Naive thymus-derived CD8-positive, alpha-beta T cell (primary cell): ENCODE data around the gene RTN4. TPM values are rescaled to one million over a fixed set of nuclear protein-coding genes. Genes with fewer than 3 reads are reported as not detected.

ENCODE experiments used
- ATAC-seq, 2 donors: fragments of 150-1000 bp; cut with Tn5 transposase in 1 of 2; sonication (Bioruptor Pico), chemical (Tn5 transposase) in 1 of 2; 1 replicate in 1 of 2; 2 replicates in 1 of 2; pipeline ENCODE4 v1.10.0; 2021; ENCODE audit warnings: mild to moderate bottlenecking in 2 of 2, moderate library complexity in 2 of 2
- POLR2A ChIA-PET: fragments of 350-600 bp; sonication (Branson Sonifier 250); formaldehyde crosslinking; loops from one replicate; lab custom pipeline; 2021; ENCODE audit warnings: antibody characterized with exemption; lab: Charles Lee
- DNase-seq, 10 donors: peaks; one replicate each; pipeline versions ENCODE4 v3.0.0 to v3.0.0-alpha.2; 2020 to 2022
- H3K27ac Mint-ChIP-seq, 10 donors: one replicate each; pipeline ENCODE4 v1.8.0; 2020 to 2022; ENCODE audit warnings: mild to moderate bottlenecking in 10 of 10, mixed read lengths in 10 of 10, moderate library complexity in 4 of 10, inconsistent platforms in 1 of 10
- H3K27me3 Mint-ChIP-seq, 5 donors: one replicate each; pipeline ENCODE4 v1.8.0; 2021 to 2022; ENCODE audit warnings: mixed read lengths in 5 of 5
- H3K36me3 Mint-ChIP-seq, 3 donors: one replicate each; pipeline ENCODE4 v1.8.0; 2020 to 2022; ENCODE audit warnings: mixed read lengths in 3 of 3, mild to moderate bottlenecking in 2 of 3, inconsistent platforms in 1 of 3
- H3K4me1 Mint-ChIP-seq, 4 donors: one replicate each; pipeline ENCODE4 v1.8.0; 2021 to 2022; ENCODE audit warnings: mixed read lengths in 4 of 4
- H3K4me3 Mint-ChIP-seq, 10 donors: one replicate each; pipeline ENCODE4 v1.8.0; 2020 to 2022; ENCODE audit warnings: mild to moderate bottlenecking in 10 of 10, mixed read lengths in 10 of 10, moderate library complexity in 6 of 10, inconsistent platforms in 1 of 10
- H3K9me3 Mint-ChIP-seq, 9 donors: one replicate each; pipeline ENCODE4 v1.8.0; 2020 to 2022; ENCODE audit warnings: mixed read lengths in 9 of 9, mild to moderate bottlenecking in 3 of 9, inconsistent platforms in 1 of 9, moderate library complexity in 1 of 9
- polyA plus RNA-seq, 3 donors: library from polyadenylated mRNA; unstranded; fragments of 300-500 nt; fragmentation: Illumina TruSeq; gene quantifications; one replicate each; pipeline ENCODE4 v1.2.3, GENCODE V29; 2021
- total RNA-seq, 8 experiments: library from RNA in 2 of 8; stranded (reverse) in 2 of 8; gene quantifications; one replicate each; pipeline ENCODE4 v1.2.3 and lab custom pipeline; 2021 to 2026

The RTN4 gene
- total and polyA plus RNA-seq, 5 experiments from 2014 or later, result 68.0 to 77.1 (median 69.3) TPM

DNA sequence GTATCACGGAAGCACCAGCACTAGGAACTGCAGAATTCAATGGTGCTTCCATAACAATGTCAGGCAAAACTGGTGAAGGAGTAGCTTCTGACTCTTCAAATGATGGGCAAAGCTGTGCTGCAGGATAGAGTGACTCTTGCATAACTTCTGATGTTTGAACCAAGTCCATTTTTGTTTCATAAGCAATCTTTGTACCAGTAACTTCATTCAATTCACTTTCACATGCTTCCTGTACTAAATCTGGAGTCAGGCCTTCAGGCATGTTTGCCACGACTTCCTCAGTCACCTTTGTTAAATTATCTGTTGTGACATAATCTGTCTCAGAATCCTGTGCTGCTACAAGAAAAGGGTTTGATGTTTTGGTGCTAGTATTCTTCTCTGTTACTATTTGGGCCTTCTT is 24.0 kb downstream of the RTN4 start:
- ATAC-seq (peak; percentile 41 to 53), DNase-seq (peak in 2 of 10 donors; percentile 3 to 21)
- peak overlapping the region in 2 of 10 donors; percentile 18 to 54 for H3K27ac Mint-ChIP-seq
- H3K36me3 Mint-ChIP-seq, result peaks cover 0 to 3% (median 0%) of the 10 kb centered on the region in 3 donors
- no peaks in the 10 kb centered on the region for H3K27me3 Mint-ChIP-seq
- peaks cover 2 to 18% (median 13%) of the 10 kb centered on the region in 4 donors for H3K4me1 Mint-ChIP-seq
- H3K9me3 Mint-ChIP-seq, result no peaks in the 10 kb centered on the region
- H3K4me3 Mint-ChIP-seq, result no peak overlapping the region
- POLR2A ChIA-PET, result no interaction called here

DNA sequence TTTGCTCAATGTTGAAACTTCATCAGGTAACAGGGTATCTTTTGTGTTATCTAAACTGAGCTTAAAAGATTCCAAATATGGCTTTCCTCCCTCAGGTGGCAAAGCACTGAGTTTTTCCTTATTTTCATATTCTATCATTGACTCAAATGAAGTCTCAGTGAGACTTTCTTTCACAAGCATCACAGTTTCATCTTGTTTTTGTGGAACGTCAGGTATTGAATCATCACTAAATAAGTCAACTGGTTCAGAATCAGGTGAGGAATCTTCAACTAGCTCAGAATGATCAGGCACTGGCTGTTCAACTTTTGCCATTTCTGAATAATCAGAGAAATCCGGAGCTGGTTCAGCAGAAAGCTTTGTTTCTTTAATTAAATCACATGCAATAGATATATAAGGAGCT is 24.6 kb downstream of the RTN4 start:
- no peak overlapping the region for H3K4me3 Mint-ChIP-seq
- H3K4me1 Mint-ChIP-seq, result peaks cover 0 to 15% (median 8%) of the 10 kb centered on the region in 4 donors
- ATAC-seq (no peak), DNase-seq (no peak)
- H3K27me3 Mint-ChIP-seq, result no peaks in the 10 kb centered on the region
- no peak overlapping the region for H3K27ac Mint-ChIP-seq
- POLR2A ChIA-PET, result no interaction called here
- H3K36me3 Mint-ChIP-seq, result peaks cover 0 to 4% (median 0%) of the 10 kb centered on the region in 3 donors
- H3K9me3 Mint-ChIP-seq, result peaks cover 0 to under 1% (median 0%) of the 10 kb centered on the region in 9 donors

DNA sequence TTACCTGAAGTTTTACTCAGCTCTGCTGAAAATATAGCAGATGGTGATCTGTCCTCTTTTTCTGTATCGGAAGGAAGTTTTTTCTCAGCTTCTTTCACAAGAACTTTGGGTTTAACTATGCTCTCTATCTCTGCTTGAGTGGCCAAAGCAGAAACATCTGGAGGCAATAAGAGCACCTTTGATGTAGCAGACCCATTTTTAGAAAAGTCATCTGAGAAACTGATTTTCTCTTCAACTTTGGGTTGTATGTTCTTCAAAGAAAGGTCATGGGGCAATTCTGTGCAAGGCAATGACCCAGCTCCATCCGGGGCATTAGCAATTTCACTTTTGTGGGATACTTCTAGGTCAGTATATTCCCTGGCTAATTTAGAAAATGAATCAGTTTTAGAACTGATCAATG is 25.2 kb downstream of the RTN4 start:
- ATAC-seq (no peak), DNase-seq (no peak)
- H3K4me1 Mint-ChIP-seq, result peaks cover under 1 to 17% (median 7%) of the 10 kb centered on the region in 4 donors
- no peak overlapping the region for H3K4me3 Mint-ChIP-seq
- peaks cover 0 to 6% (median 0%) of the 10 kb centered on the region in 9 donors for H3K9me3 Mint-ChIP-seq
- peaks cover 5 to 9% (median 5%) of the 10 kb centered on the region in 3 donors for H3K36me3 Mint-ChIP-seq
- peak overlapping the region in 1 of 10 donors; percentile 20 for H3K27ac Mint-ChIP-seq
- H3K27me3 Mint-ChIP-seq, result no peaks in the 10 kb centered on the region
- POLR2A ChIA-PET, result interaction anchor here (1.2 kb wide), 1 partner anchor 8 kb away, joined by 3 read pairs; no protein-coding TSS in a partner anchor

DNA sequence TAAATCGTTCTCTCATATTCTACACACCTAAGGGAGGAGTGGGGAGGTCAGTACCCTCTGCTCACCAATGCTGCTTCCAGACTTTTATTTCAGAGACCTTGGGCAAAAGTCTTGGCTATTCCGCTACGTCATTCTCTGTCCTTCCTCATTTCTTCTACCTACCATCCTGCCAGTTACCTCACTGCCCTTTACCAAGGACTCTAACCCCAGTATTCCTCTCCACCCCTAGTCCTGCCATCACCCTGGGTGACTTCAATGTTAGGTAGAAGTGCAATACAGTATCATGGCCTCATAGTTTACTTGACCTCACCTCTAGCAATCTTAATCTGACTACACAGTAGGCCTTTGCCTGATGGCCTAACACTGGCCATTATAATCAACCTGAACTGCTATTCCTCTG is 27.8 kb downstream of the RTN4 start:
- Mint-ChIP-seq H3K9me3 (peaks cover 0 to 17% (median 2%) of the 10 kb centered on the region in 9 donors), H3K27me3 (no peaks in the 10 kb centered on the region), H3K4me3 (no peak overlapping the region), H3K4me1 (peaks cover 4 to 32% (median 27%) of the 10 kb centered on the region in 4 donors), H3K27ac (no peak overlapping the region), H3K36me3 (peaks cover 17 to 20% (median 18%) of the 10 kb centered on the region in 3 donors)
- POLR2A ChIA-PET, result no interaction called here
- DNase-seq (no peak), ATAC-seq (no peak)

DNA sequence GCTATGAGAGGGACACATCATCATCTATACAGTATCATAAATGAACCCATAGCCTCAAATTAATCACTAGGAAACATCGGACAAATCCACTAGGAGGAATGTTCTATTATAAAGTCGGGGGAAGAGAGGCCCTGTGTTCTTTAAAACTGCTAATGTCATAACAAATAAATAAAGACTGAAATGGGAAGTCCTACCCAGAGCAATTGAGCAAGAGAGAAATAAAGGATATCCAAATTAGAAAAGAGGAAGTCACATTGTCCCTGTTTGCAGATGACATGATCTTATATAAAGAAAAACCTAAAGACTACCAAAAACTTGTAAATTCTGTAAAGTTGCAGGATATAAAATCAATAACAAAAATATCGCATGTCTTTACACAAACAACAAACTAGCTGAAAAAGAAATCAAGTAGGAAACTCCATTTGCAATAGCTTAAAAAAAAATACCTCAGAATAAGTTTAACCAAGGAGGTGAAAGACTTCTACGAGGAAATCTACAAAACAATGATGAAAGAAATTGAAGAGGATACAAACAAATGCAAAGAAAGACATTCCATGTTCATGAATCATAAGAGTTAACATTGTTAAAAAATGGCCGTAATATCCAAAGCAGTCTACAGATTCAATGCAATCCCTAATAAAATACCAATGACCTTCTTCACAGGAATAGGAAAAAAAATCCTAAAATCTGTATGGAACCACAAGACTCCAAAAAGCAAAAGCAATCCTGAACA is 30.6 kb downstream of the RTN4 start:
- peak overlapping the region in 1 of 10 donors; percentile 20 for H3K4me3 Mint-ChIP-seq

DNA sequence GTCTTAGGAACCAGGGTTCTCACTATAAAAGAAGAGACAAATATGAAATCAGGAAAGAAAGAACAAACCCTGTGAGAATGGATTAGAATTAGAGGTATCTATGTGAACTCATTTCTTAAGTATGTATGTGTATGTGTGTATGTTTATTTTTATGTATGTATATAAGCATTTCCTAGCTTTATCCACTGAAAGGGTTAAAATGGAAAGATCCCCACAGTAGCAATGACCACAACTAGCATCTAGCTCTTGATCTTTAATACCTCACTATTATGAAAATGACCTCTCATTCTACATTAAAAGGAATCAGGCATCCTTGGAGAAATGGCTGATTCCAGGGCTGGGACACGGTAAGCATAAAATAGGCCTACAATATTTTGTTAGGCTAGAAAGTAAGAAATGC is 31.6 kb downstream of the RTN4 start:
- peaks cover 0 to 17% (median 2%) of the 10 kb centered on the region in 9 donors for H3K9me3 Mint-ChIP-seq
- peaks cover 6 to 44% (median 33%) of the 10 kb centered on the region in 4 donors for H3K4me1 Mint-ChIP-seq
- H3K27ac Mint-ChIP-seq, result peak overlapping the region in 2 of 10 donors; percentile 13 to 51
- ATAC-seq (no peak), DNase-seq (no peak)
- no peaks in the 10 kb centered on the region for H3K27me3 Mint-ChIP-seq
- peaks cover 17 to 22% (median 18%) of the 10 kb centered on the region in 3 donors for H3K36me3 Mint-ChIP-seq
- H3K4me3 Mint-ChIP-seq, result no peak overlapping the region
- POLR2A ChIA-PET, result no interaction called here

More for the DNA sequence above, 30.6 kb downstream of the RTN4 start:
- Mint-ChIP-seq H3K4me1 (peaks cover 6 to 39% (median 31%) of the 10 kb centered on the region in 4 donors), H3K36me3 (peaks cover 17 to 22% (median 18%) of the 10 kb centered on the region in 3 donors), H3K27ac (peak overlapping the region in 7 of 10 donors; percentile 2 to 68 (median 16)), H3K9me3 (peaks cover 0 to 17% (median 2%) of the 10 kb centered on the region in 9 donors), H3K27me3 (no peaks in the 10 kb centered on the region)
- ATAC-seq, result no peak
- DNase-seq, result no peak
- POLR2A ChIA-PET, result no interaction called here

DNA sequence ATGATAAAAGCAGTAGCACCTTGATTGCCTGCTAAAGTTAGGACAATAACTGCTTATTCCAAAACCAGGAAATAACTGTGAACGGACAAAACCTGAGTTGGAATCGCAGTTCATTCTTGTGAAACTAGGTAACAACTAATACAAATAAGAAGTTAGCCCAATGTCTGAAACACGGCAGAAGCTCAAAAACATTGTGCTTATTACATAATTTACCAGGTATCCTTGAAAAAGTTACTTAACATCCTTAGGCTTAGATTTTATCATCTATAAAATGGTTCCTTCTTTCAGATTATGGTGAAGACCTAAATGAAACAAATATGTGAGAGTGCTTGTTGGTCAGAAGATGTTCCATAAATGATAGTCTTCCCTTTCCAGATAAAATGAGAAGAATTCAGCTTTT is 32.4 kb downstream of the RTN4 start:
- H3K4me1 Mint-ChIP-seq, result peaks cover 10 to 51% (median 39%) of the 10 kb centered on the region in 4 donors
- peaks cover 17 to 22% (median 18%) of the 10 kb centered on the region in 3 donors for H3K36me3 Mint-ChIP-seq
- H3K4me3 Mint-ChIP-seq, result no peak overlapping the region
- peaks cover 0 to 17% (median 2%) of the 10 kb centered on the region in 9 donors for H3K9me3 Mint-ChIP-seq
- no peak for ATAC-seq
- no peak for DNase-seq
- POLR2A ChIA-PET, result interaction anchor here (1.2 kb wide), 1 partner anchor 32 kb away, joined by 3 read pairs; the partner anchor contains the start of gene RTN4
- no peaks in the 10 kb centered on the region for H3K27me3 Mint-ChIP-seq
- H3K27ac Mint-ChIP-seq, result peak overlapping the region in 2 of 10 donors; percentile 7 to 51

DNA sequence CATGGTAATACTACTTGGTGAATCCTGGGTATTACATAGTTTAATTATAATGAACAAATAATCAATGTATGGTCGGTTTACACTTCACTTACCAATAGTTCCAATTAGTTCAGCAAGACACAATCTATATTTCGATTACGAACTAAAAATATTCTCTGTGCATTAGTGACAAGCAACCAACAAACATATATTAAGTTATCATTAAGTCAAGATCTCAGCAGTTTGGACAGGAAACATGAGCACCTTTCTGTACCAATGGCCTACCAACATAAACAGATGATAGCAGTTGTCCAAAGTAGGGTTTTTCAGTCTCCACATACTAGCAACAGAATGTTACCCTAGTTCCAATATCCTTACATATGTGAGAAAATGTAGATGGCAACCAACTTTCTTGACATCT is 32.8 kb downstream of the RTN4 start:
- no peak for ATAC-seq
- Mint-ChIP-seq H3K9me3 (peaks cover 0 to 17% (median 2%) of the 10 kb centered on the region in 9 donors), H3K4me3 (no peak overlapping the region), H3K36me3 (peaks cover 17 to 22% (median 18%) of the 10 kb centered on the region in 3 donors), H3K27ac (peak overlapping the region in 2 of 10 donors; percentile 7 to 51), H3K27me3 (no peaks in the 10 kb centered on the region), H3K4me1 (peaks cover 10 to 56% (median 43%) of the 10 kb centered on the region in 4 donors)
- POLR2A ChIA-PET, result interaction anchor here (1.2 kb wide), 1 partner anchor 33 kb away, joined by 3 read pairs; the partner anchor contains the start of gene RTN4
- no peak for DNase-seq

DNA sequence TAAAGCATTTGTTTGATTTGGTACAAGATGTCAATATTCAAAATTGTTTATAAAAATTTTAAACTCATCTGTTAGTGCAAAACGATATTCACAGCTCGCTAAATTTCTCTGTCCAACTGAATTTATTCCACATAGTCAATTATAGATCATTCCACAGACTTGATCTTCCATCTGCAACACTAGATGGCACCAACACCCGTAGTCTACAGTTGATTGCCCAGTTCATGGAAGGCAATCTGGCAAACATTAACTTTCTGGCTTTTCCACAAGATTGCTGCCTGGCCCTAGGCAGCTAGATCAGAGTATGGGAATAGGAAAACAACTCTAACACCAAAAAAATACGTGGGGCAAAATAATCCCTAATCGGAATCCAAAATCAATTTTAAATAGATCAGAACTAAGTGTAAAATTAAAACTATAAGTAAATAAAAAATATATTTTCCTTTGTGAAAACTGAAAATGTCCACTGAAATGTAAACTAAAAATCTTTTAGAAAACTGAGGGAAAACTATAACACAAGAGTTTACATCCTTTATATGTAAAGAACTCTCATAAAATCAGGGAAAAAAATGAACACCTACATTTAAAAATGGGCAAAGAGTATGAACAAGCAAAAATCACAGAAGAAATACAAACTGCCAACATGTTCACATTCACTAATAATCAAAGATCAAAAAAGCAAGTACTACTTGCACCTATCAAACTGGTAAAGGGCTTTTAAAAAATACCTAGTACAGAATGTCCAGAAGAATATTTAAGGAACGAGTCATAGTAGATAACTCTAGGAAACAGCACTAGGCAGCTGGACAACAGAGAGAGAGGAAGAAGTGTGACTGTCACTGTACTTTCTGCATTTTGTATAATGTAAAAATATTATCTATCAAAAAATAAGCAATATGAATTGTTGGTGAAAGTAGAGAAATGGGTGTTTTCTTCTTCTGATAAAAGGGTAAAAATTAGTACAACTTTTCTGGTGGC is 35.0 kb downstream of the RTN4 start:
- ATAC-seq (peak; percentile 25 to 41), DNase-seq (peak in 8 of 10 donors; percentile 11 to 71 (median 44))
- no peaks in the 10 kb centered on the region for H3K27me3 Mint-ChIP-seq
- POLR2A ChIA-PET, result interaction anchor here (0.6 to 0.7 kb wide), 2 partner anchors 169 to 680 kb away, joined by 4 read pairs; no protein-coding TSS in a partner anchor
- H3K4me3 Mint-ChIP-seq, result no peak overlapping the region
- H3K4me1 Mint-ChIP-seq, result peaks cover 10 to 72% (median 55%) of the 10 kb centered on the region in 4 donors
- H3K27ac Mint-ChIP-seq, result peak overlapping the region in 3 of 10 donors; percentile 4 to 74 (median 37)
- H3K36me3 Mint-ChIP-seq, result peaks cover 13 to 17% (median 15%) of the 10 kb centered on the region in 3 donors
- peaks cover 0 to 13% (median 2%) of the 10 kb centered on the region in 9 donors for H3K9me3 Mint-ChIP-seq

DNA sequence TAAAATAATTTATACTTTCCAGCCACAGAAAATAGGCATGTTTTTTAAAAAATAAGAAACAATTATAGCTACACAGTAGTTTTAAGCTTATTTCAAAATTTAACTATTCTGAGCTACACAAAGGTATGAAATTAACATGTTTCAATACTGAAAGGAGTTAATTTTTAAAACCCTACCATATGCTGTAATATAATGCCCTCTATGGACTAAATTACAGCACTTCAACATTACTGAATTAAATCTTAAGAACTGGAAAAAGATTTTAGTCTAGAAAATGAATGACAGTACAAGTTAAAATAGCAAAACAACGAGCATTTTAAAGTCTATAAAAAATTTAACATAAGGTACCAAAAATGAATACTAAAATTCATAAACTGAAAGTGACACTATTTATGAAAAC is 36.3 kb downstream of the RTN4 start:
- Mint-ChIP-seq H3K36me3 (peaks cover under 1 to 4% (median 2%) of the 10 kb centered on the region in 3 donors), H3K9me3 (no peaks in the 10 kb centered on the region), H3K27ac (peak overlapping the region in 1 of 10 donors; percentile 86), H3K27me3 (no peaks in the 10 kb centered on the region), H3K4me3 (no peak overlapping the region), H3K4me1 (peaks cover 11 to 69% (median 53%) of the 10 kb centered on the region in 4 donors)
- POLR2A ChIA-PET, result interaction anchor here (1.3 kb wide), 1 partner anchor 154 kb away, joined by 3 read pairs; no protein-coding TSS in a partner anchor
- no peak for ATAC-seq
- DNase-seq, result no peak

DNA sequence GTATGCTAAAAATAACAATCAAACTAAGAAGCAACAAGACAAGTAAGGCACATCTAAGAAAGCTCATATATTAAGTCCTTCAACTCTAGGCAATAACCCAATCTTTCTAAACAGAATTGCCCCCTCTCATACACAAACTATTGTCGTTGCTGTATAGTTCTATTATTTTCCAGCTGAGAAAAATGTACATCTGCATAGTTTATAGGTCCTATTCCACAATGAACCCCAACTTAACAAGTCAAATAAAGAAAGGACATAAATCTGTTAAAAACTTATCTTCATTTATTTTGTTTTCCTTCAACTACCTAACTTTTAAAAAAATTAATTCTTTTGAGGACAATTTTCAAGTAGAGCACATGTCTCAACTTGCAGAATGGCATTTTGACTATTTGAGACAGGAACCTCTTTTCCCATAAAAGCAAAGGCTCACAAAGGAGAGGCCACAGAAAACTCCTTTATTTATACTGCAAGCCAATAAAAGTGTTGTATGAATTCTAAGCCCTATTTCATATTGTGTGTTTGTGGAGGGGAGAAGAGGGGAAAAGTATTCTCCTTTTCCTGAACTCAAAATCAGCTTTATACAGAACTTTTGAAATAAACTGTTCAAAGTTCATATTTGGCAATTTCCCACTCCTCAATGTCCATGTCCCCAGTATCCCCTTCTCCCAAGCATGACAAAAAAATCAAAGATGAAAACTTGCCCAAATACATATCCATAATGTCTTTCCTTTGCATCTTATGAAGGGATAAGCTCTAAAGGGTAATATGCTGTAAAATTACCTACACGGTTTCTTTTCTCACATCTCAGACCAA is 37.4 kb downstream of the RTN4 start:
- Mint-ChIP-seq H3K4me3 (peak overlapping the region in 4 of 10 donors; percentile 9 to 40 (median 22)), H3K27me3 (no peaks in the 10 kb centered on the region), H3K27ac (peak overlapping the region in 8 of 10 donors; percentile 61 to 93 (median 74)), H3K36me3 (peaks cover 0 to 1% (median 0%) of the 10 kb centered on the region in 3 donors), H3K9me3 (no peaks in the 10 kb centered on the region), H3K4me1 (peaks cover 11 to 70% (median 47%) of the 10 kb centered on the region in 4 donors)
- ATAC-seq, result no peak
- POLR2A ChIA-PET, result interaction anchor here (1.2 kb wide), 1 partner anchor 159 kb away, joined by 4 read pairs; no protein-coding TSS in a partner anchor
- no peak for DNase-seq
